IPS-20b (cell line): ENCODE results near the gene SV2B.

Experiments
- H3K27ac ChIP-seq: one replicate; pipeline ENCODE4 v1.5.1; 2013; ENCODE audit warnings: low read length
- H3K27me3 ChIP-seq: 2 replicates; pipeline ENCODE4 v1.6.1; 2013; ENCODE audit warnings: mild to moderate bottlenecking, low read length, inconsistent platforms; ENCODE audit not compliant: insufficient read depth
- H3K36me3 ChIP-seq: 2 replicates; pipeline ENCODE4 v1.6.1; 2013; ENCODE audit warnings: low read depth, mild to moderate bottlenecking, inconsistent platforms, low read length, moderate library complexity; ENCODE audit not compliant: insufficient read depth
- H3K4me1 ChIP-seq: 2 replicates; pipeline ENCODE4 v1.6.1; 2013; ENCODE audit warnings: mild to moderate bottlenecking, control low read depth, inconsistent platforms, low read length, moderate library complexity; ENCODE audit not compliant: insufficient read depth
- H3K4me3 ChIP-seq: 2 replicates; pipeline ENCODE4 v1.5.1; 2013; ENCODE audit warnings: mild to moderate bottlenecking, low read length, inconsistent platforms
- H3K9ac ChIP-seq: 2 replicates; pipeline ENCODE4 v1.6.1; 2013; ENCODE audit warnings: low read depth, mild to moderate bottlenecking, inconsistent platforms, low read length, moderate library complexity
- H3K9me3 ChIP-seq: 2 replicates; pipeline ENCODE4 v1.6.1; 2013; ENCODE audit warnings: mild to moderate bottlenecking, low read depth, low read length, inconsistent platforms; ENCODE audit not compliant: insufficient read depth

SV2B gene

GRCh38 chr15:91200101-91200754, 100.2 kb downstream of the SV2B start:
- peaks cover 5% of the 10 kb centered on the region; the same call in 1 of the 2 replicates for H3K4me1 ChIP-seq
- H3K27me3 ChIP-seq: no peaks in the 10 kb centered on the region
- H3K9ac ChIP-seq: no peak overlapping the region
- no peaks in the 10 kb centered on the region for H3K9me3 ChIP-seq
- no peak overlapping the region for H3K27ac ChIP-seq
- no peak overlapping the region for H3K4me3 ChIP-seq
- no peaks in the 10 kb centered on the region for H3K36me3 ChIP-seq

DNA sequence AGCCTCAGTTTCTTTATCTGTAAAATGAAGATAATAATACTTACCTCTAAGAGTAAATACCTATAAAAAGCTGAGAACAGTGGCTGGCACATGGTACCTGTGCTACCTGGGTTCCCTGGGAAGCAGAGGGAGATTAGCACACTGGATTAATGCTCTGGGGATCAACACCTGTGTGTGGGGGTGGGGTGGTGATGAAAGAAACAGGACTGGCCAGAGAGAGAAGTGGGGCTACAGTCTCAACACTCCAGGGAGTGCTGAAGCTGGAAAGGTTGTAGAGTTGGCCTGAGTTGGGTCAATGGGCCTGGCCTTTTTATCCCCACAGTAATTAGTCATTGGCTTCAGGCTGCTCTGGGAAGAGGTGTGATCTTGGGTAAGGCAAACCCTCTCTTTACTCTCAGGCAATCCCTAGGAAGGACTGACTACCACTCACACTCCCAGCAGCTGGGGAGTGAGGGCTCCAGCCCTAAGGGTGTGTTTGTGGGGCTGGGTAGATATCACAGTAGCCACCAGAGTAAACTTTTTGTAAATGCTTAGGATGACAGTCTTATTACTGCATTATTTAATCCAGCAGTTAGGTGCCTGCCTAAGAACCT, 102.5 kb downstream of the SV2B start:
- H3K36me3 ChIP-seq: no peaks in the 10 kb centered on the region
- H3K27me3 ChIP-seq: no peaks in the 10 kb centered on the region
- H3K27ac ChIP-seq: no peak overlapping the region
- H3K4me1 ChIP-seq: peaks cover 5% of the 10 kb centered on the region; the same call in 1 of the 2 replicates
- H3K9ac ChIP-seq: no peak overlapping the region
- H3K9me3 ChIP-seq: no peaks in the 10 kb centered on the region
- H3K4me3 ChIP-seq: no peak overlapping the region

- no peak overlapping the region for H3K9ac ChIP-seq
- H3K4me3 ChIP-seq: no peak overlapping the region
- H3K36me3 ChIP-seq: no peaks in the 10 kb centered on the region
- peaks cover 5% of the 10 kb centered on the region; the same call in 1 of the 2 replicates for H3K4me1 ChIP-seq
- H3K27ac ChIP-seq: no peak overlapping the region
- H3K9me3 ChIP-seq: no peaks in the 10 kb centered on the region
- no peaks in the 10 kb centered on the region for H3K27me3 ChIP-seq
Measured at GRCh38 chr15:91203619-91204203, 103.7 kb downstream of the SV2B start.

GRCh38 chr15:91208371-91208770, 108.3 kb downstream of the SV2B start:
- peaks cover 5% of the 10 kb centered on the region; the same call in 1 of the 2 replicates for H3K4me1 ChIP-seq
- H3K27me3 ChIP-seq: no peaks in the 10 kb centered on the region
- no peak overlapping the region for H3K9ac ChIP-seq
- H3K27ac ChIP-seq: no peak overlapping the region
- H3K36me3 ChIP-seq: no peaks in the 10 kb centered on the region
- H3K9me3 ChIP-seq: no peaks in the 10 kb centered on the region
- H3K4me3 ChIP-seq: no peak overlapping the region

DNA sequence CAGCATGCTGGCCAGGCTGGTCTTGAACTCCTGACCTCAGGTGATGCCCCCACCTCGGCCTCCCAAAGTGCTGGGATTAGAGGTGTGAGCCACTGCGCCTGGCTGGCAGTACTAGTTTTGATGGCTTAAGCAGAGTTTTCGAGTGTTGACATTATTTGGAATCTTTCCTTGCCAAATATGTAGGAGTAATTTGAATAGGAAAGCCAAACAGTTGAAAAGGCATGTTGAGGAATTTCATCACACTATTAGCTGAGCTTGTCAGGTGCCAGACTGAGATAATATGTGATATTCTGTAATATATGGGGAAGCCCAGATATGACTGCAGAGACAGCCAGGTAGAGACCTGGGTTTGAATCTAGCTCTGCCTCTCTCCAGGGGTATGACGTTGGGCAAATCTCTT, 109.3 kb downstream of the SV2B start:
- H3K9ac ChIP-seq: no peak overlapping the region
- H3K27ac ChIP-seq: no peak overlapping the region
- no peaks in the 10 kb centered on the region for H3K27me3 ChIP-seq
- no peaks in the 10 kb centered on the region for H3K4me1 ChIP-seq
- H3K36me3 ChIP-seq: no peaks in the 10 kb centered on the region
- no peak overlapping the region for H3K4me3 ChIP-seq
- no peaks in the 10 kb centered on the region for H3K9me3 ChIP-seq

DNA sequence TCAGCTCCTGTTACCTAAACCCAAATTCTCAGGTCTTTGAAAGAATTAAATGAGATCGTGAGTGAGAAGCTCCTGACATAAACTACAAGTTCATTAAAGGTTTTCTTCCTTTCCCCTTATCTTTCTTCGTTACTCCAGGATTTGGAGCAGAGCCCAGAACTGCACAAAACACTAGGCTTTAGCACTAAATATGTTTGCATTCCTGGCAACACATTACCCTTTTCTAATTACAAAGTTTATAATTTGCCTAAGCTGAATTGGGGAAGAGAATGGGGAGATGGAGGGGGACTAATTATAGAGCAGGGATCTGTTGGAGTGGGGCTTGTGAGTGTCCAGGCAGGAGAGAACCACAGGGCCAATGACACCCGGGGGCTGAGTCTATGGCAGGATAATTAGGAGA, 109.7 kb downstream of the SV2B start:
- Histone ChIP-seq H3K4me1 (no peaks in the 10 kb centered on the region; the same call in 1 of the 2 replicates), H3K27ac (no peak overlapping the region), H3K9me3 (no peaks in the 10 kb centered on the region), H3K9ac (no peak overlapping the region), H3K27me3 (no peaks in the 10 kb centered on the region), H3K36me3 (no peaks in the 10 kb centered on the region), H3K4me3 (no peak overlapping the region)

- Histone ChIP-seq H3K4me3 (no peak overlapping the region), H3K27me3 (no peaks in the 10 kb centered on the region), H3K27ac (no peak overlapping the region), H3K9me3 (no peaks in the 10 kb centered on the region), H3K36me3 (no peaks in the 10 kb centered on the region), H3K9ac (no peak overlapping the region), H3K4me1 (peaks cover 9% of the 10 kb centered on the region)
Measured at GRCh38 chr15:91214675-91215590, 114.9 kb downstream of the SV2B start.

GRCh38 chr15:91216000-91216399, 115.9 kb downstream of the SV2B start:
- Histone ChIP-seq H3K27ac (no peak overlapping the region), H3K4me1 (peaks cover 9% of the 10 kb centered on the region), H3K9me3 (no peaks in the 10 kb centered on the region), H3K36me3 (no peaks in the 10 kb centered on the region), H3K27me3 (no peaks in the 10 kb centered on the region), H3K9ac (no peak overlapping the region), H3K4me3 (no peak overlapping the region)

DNA sequence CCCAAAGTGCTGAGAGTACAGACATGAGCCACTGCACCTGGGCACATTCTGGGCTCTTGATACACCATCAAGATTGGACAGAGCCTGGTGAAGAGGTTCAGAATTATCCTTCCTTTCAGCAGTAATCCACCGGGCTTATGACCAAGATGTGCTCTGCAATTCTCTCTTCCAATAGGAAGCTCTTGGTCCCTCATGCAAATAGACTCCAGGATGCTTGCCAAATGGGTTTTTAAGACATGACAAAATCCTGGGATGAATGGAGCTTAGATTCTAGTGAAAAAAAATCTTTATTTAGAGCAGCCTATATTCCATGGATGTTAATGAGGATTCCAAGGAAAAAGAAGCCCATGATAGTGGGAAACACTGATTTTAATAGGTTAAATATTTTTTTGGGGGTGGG, 119.1 kb downstream of the SV2B start:
- H3K27me3 ChIP-seq: no peaks in the 10 kb centered on the region
- H3K4me1 ChIP-seq: peaks cover 9% of the 10 kb centered on the region
- H3K9me3 ChIP-seq: no peaks in the 10 kb centered on the region

GRCh38 chr15:91222052-91222451, 122.0 kb downstream of the SV2B start:
- Histone ChIP-seq H3K27ac (no peak overlapping the region), H3K4me3 (no peak overlapping the region), H3K27me3 (no peaks in the 10 kb centered on the region), H3K4me1 (no peaks in the 10 kb centered on the region), H3K9ac (no peak overlapping the region), H3K9me3 (no peaks in the 10 kb centered on the region), H3K36me3 (no peaks in the 10 kb centered on the region)

More for the DNA sequence above, 119.1 kb downstream of the SV2B start:
- Histone ChIP-seq H3K27ac (no peak overlapping the region), H3K36me3 (no peaks in the 10 kb centered on the region), H3K4me3 (no peak overlapping the region), H3K9ac (no peak overlapping the region)

DNA sequence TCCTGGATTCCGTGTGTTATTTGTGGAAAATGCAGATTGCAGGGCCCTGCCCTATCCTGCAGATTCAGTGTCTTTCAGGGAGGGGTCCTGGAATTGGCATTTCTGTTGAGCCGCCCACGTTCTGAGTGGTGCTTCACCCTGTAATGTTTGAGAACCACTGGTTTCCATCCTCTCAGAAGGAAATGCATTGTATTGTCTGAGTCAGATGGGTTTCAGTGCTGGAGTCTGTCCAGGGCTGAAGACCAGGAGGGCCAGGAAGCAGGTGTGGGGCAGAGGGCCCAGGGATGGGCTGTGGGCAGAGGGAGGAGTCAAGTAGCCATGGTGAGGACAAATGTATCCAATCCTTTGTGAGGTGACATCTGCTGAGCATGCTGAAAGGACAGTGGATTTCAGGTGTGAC, 123.8 kb downstream of the SV2B start:
- Histone ChIP-seq H3K36me3 (no peaks in the 10 kb centered on the region), H3K27me3 (no peaks in the 10 kb centered on the region; the same call in 1 of the 2 replicates), H3K4me1 (no peaks in the 10 kb centered on the region), H3K9ac (no peak overlapping the region), H3K27ac (no peak overlapping the region), H3K9me3 (no peaks in the 10 kb centered on the region), H3K4me3 (no peak overlapping the region)
